GM19043 (cell line): Measurements from ENCODE around the gene ANKH.

ENCODE experiments used
- ATAC-seq: cut with Tn5 transposase; IDR thresholded peaks from one replicate; pipeline ENCODE4 v1.9.1; 2021; ENCODE audit warnings: low read depth; ENCODE audit not compliant: unreplicated experiment

ANKH gene

DNA sequence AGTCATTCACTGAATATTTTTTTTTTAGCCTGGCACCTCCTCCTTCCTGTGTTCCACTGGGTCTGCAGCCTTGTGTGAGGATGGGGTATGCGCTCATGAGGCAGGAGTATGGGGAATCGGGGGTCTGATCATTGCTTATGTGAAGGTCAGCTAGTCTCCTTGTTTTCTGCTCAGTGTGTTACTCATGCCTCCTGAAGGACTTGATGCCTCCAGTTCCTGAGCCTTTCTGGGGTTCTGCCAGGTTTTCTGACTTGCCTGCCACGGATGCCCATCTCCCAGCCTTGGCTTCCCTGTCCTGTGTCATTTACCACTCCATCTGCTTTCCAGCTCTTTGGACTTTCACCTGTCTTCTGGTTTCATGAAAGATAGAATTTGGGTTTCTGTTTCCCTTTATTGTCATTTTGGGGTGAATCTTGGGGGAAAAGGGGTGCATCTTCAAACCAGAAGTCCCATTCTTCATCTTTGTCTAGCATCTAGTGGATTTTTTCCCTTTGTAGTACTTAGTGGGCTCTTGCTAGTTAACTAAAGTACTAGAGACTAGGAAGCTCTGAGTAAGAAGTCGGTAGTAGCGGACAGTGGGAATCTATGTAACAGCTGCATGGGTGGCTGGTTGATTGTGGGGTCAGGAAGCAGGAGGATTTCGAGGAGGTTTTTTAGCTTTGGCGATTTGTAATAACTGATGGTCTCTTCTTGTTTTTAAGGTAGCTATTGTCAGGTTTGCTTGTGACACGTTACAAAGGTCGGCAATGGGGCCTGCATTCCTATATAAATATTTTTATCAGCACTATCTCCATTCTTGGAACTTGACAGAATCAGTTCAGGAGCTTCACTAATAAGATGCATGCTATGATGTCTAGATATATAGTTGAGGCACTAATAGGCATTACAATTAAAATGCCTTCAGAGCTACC lies 198.8 kb downstream of the ANKH start:
- ATAC-seq: no peak

DNA sequence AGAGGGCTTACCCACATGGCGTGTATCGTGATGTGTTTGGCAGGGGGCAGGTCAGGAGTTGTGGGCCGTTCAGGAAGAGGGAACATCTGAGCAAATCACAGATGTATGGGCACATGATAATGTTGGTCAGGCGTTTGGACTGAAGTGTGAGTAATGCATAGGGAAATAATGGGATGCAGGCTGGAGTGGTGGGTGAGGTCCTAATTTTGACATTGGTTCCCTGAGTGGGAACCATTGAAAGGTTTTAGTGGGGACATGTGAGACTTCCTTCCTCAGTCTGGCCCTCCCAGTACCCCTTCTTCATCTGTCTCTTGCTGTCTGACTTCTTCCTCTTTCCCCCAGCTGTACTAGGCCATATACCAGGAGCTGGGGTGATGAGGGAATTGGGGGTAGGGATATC lies 199.5 kb downstream of the ANKH start:
- ATAC-seq: no peak

DNA sequence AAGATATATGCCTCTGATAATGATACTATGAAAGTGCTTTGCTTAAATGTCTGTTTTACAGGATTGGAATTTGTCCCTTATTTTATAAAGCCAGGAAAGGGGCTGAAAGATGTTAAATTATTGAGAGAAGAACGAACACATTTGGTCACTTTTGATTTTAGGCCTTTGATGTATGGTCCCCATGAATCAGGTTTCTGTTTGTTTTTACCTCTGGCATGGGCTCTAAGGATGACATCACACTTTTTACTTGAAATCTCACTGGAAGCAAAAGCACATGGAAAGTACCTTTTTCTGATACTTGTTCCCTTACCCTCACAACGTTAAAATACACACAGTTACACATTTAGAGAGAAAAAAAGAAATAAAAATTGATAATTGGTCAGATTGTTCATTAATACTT lies 200.2 kb downstream of the ANKH start:
- ATAC-seq: no peak

DNA sequence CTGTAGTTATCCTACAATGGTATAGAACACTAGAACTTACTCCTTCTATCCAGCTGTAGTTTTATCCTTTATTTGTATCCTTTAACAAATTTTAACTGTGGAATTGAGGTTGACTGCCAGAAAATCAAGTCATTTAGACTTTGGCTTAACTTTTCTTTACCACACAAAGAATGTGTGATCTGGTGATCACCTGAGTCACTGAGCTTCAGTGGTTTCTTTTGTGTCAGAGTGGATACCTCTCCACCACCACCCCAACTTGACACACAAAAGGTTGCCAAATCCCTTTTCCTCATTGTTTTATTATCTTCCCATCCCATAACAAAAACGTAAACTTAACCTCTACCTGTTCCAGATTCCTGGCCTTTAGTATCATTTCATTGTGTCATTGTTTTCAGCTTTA lies 201.6 kb downstream of the ANKH start:
- no peak for ATAC-seq

DNA sequence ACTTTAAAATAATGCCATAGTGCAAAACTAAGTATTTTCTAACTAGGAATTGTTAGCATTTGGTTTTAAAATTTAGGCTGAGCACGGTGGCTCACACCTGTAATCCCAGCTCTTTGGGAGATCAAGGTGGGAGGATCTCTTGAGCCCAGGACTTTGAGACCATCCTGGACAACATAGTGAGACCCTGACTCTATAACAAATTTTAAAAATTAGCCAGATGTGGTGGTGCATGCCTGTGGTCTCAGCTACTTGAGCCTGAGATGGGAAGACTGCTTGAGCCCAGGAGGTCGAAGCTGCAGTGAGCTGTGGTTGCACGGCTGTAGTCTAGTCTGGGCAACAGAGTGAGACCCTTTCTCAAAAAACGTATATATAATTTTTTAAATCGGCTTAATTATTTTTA lies 202.2 kb downstream of the ANKH start:
- ATAC-seq: no peak

DNA sequence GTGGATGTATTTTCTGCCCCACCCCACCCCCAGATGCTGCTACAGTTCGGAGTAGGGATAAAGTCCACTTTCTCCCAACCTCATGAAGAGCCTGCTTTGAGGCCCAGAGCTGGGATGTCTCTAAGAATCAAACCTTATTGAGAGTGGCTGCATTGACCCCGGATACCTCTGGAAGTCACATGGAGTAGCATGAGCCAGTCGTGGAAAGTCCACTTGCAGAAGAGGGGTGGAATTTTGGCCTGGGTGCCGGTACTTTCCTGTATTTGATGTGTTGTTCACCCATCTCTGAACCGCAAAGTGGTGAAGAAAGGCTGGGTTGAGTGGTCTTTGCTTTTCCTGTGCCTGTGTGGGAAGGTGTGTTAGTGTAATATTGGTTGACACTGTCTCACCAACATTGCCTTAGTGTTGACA lies 203.4 kb downstream of the ANKH start:
- ATAC-seq: no peak

DNA sequence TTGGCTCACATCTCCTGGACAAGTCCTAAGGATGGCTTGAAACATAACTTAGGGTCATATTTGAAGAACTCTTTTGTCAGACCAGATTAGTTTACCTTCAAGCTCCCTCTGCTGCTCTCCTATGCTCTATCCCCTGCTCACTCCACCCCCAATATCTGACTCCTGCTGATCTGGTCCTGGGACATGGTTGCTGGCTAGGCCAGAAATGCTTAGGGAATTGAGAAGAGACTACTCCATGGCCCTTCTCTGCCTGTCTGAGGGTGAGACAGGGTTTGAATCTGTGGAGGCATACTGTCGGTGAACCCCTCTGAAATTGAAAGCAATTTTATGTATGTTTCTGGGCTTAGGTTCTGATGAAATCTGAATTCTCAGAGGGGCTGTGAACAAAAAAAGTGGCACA lies 203.8 kb downstream of the ANKH start:
- no peak for ATAC-seq

DNA sequence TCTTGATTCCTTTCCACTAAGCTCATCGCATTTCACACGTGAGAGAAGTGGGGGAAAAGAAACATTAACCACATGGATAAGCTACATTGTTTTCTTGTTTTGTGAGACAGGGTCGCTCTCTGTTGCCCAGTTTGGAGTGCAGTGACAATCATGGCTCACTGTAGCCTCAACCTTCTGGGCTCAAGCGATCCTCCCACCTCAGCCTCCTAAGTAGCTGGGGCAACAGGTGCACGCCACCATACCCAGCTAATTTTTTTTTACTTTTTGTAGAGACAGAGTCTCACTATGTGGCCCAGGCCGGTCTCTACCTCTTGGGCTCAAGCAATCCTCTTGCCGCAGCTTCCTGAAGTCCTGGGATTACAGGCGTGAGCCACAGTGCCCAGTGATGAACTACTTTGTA lies 204.3 kb downstream of the ANKH start:
- no peak for ATAC-seq

DNA sequence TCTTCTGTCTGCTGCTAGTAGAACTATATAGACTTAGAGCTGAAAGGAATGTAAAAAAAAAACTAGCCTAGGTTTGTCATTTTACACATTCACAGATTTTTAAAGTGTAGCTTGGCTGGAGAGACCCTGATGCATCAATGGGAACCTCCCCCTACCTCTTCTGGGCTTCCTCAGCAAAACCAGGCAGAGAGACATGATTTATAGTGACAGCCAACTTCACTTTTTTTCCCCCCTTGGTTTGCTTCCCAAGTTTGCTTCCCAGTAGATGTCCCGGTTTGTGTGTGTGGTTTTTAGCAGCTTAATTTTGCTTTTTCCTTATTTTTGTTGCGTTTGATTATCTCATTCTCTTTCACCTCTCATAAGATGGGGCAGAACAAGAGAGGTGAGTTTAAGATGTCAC lies 205.2 kb downstream of the ANKH start:
- no peak for ATAC-seq

DNA sequence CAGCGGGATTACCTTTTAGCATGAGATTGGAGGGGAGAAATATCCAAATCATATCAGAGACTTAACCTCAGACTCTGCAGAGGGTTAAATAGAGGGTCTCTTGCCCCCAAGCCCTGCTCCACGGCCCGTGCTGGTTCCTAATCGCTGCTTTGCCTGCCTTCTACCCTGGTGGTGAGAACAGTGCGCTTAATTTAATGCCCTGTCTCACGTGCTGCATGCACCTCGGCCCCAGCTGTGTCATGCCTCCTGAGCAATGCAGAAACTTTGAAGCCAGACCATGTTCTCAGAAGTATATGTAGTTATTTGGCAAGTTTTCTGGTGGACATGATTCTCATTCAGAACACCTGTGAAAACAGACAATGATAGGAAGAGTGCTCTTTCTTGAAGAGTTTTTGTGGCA lies 205.6 kb downstream of the ANKH start:
- ATAC-seq: peak; percentile 29

DNA sequence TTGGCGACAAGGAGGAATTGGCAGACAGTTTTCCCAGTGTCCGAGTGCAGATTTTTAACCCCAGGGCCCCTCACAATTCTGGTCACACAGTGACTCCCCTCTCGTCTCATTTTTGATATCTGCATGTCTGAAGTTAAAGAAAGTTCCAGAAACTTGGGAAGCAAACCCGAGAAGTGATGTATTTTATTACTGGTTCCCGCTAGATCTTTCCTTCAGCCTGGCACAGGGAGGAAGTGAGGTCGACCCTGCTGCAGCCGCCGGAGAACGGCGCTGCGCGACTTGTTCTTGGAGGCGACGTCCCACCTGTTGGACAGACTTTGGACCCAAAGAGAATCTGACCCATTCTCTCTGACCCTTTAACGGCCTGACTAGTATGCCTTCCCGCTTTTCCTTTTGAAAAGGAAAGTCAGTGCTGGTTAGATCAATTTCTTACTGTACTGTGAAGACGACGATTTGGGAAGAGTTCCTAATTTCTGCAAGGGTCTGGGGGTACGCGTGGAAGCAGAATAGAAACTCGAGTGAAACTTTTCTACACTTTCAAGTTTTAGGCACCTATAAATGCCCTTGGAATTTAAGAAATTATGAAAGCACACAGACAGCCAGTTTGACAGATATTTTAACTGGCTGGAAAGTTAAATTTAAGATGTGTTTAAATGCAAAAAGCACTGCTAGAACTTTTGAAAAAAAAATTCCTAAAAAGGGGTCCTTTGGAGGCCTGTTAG lies 206.3 kb downstream of the ANKH start:
- no peak for ATAC-seq

DNA sequence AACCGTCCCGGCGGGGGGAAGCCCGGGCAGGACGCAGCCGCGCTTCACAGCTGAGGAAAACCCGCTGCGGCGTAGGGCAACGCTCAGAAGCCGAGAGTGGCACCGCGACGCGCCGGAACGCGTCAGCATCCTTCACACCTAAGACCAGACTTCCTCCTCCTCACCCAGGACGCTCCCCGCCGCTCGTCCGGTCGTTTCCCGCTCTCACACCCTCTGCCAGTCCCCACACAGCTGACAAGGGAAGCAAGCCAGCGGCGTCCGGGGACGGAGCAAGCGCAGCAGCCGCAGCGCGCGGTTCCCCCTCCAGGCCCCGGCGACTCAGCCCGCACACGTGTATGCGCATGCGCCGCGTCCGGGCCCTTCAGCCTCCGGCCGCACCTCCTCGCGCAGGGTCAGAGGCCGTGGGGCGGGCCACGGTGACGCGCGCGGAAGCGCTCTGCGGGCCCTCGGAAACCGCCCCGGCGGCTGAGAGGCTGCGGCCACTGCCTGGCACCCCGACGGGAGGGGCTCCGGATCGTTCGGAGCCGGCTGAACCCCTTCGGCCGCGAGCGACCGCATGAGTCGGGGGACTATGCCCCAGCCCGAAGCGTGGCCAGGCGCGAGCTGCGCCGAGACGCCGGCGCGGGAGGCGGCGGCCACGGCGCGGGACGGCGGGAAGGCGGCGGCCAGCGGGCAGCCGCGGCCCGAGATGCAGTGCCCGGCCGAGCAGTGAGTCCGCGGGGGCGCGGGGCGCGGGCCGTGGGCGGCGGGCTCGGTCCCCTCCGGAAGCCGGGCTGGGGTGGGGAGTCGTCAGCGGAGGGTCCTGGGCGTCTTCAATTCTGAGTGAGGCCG lies 207.1 kb downstream of the ANKH start, which contains the start of gene OTULIN:
OTULIN (plus strand) TSS at position 449 of the 831 bp plus-strand sequence; CDS start at position 557, 108 bp downstream.
- peak; percentile 58 for ATAC-seq

DNA sequence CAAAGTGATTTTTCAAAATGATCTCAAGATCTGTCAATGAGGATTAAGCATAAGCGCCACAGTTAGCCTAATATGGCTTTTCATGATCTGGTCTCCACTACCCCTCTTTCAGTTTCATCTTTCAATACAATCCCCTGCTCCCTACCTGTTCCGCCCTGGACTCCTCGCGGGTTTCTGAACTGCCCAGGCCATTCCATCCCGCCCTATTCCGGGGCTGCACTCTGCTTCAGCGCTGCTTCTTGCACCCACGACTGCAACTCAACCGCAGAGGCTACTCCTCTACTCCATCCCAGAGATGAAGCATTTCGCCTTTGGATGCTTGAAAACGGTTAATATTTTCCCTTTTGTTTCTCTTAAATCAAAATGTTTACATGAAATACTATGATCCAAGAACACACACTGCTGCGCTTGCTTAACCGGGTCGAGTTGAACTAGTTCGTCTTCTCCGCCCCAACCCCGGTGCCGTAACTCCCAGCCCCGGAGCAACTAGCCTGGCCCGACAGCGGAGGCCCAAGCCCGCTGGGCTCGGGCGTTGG lies 207.8 kb downstream of the ANKH start:
- no peak for ATAC-seq

DNA sequence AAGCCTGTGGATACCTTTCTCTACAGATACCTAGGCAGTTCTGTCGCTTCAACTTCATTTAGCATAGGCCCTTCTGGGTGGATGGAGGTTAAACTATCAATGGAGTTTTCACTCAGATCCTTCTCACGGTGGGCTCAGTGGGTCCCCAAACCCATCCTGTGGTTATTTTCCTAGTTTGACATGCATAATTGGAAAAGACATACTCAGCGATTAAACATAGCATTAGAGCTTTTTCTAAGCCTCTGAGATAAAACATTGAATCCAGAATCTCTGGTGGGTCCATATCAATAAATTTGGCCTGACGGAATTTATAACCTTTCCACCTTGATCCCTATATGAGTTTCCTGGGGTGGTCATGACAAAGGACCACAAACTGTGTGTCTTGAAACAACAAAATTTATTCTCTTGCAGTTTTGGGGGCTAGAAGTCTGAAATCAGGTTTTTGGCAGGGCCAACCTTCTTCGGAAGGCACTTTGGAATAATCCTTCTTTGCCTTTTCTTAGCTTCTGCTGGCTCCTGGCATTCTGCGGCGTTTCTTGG lies 208.8 kb downstream of the ANKH start:
- no peak for ATAC-seq

DNA sequence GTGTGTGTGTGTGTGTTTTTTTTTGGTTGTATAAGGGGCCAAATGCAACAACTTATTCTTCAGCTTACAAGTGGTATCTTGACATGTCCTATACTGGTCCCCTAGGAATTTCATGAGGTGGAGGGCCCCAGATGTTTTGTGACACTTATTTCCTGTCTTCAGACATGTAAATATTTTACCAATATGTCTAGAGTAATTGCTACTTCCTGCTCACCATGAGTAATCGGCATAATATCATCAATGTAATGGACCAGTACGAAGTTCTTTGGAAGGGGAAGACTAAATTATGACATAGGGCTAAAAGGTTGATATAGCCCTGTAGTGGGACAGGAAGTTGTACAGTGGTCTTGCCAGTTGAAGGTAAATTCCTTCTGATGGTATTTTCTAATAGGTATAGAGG lies 210.7 kb downstream of the ANKH start:
- ATAC-seq: no peak

DNA sequence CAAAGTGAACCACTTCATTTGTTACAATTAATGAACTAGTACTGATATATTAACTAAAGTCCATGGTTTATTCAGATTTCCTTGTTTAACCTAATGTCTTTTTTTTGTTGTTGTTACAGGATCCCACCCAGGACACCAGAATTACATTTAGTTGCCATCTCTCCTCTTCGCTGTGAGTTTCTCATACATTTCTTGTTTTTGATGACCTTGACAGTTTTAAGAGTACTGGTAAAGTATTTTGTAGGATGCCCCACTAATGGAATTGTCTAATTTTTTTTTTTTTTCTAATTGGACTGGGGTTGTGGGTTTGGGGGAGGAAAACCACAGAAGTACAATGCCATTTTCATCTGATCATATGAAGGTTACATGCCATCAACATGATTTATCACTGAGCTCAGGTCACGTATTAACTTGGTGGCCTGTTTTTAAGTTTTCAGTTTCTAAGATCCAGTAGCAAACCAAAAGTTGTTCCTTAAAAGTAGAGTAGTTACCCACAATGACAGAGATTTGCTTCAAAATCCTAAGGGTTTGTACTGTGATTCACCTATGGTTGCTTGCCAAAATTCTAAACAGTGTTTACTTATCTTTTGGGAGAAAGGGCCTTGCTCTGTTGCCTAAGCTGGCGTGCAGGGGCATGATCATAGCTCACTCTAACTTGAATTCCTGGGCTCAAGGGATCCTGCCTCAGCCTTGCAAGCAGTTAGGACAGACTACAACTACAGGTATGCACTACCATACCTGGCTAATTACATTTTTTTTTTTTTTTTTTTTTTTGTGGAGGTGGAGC lies 211.6 kb downstream of the ANKH start:
- ATAC-seq: no peak

DNA sequence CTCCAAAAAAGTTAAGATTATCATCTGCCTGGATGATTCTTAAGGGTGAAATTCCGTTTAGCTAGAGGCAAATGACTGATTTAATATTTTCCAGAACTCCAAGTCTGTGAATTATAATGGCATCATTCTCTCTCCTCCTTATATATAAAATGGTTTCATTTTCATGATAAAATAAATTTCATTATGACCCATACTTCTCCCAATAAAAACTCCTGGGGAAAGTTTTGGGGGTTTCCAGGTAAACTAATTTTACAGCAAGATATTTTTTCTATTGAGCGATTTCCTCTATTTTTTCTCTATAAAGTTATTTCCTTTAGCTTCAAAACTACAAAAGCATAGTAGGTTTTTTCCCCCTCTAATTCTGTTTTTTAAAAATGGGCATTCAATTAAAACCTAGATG lies 214.7 kb downstream of the ANKH start:
- ATAC-seq: no peak

DNA sequence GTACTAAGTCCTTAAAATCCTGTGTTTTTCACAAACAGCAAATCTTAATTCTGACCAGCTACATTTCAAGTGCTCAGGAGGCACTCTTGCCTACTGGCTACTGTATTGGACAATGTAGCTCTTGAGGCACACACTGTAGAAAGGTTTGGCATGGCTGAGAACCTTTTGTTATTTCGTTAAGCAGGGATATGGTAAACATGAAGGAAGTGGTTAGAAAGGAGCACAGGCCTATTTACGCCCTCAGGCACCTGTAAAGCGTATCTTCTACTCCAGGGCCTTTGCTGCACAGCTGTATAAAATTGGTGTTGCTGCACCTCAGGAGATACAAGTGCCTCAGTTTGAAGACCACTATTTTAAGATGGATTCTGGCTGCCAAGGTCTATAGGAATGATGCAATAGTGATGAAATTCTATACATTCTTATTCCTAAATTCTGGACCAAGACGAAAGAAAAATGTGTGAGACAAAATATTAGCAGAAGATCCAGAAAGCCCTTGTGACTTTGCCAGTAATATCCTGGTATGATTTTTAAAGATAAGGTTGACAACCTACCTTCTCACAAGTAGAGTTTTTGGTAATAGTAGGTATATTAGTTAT lies 216.3 kb downstream of the ANKH start:
- no peak for ATAC-seq
